Keratinocyte (primary cell): ENCODE results near the gene STIM1. TPM values are rescaled to one million over a fixed set of nuclear protein-coding genes. Genes with fewer than 3 reads are reported as not detected.

ENCODE experiments used
- DNase-seq: peaks from one replicate; pipeline ENCODE4 v3.0.0-alpha.2; 2011; ENCODE audit warnings: low read depth, missing footprints, low spot score
- FAIRE-seq: peaks from 2 replicates; lab custom pipeline; 2011; peaks lifted over from hg19 to GRCh38; lab: Jason Lieb, UNC
- H2AFZ ChIP-seq: 2 replicates; pipeline ENCODE4 v1.6.0; 2012; ENCODE audit warnings: low read length, control low read depth, inconsistent platforms; ENCODE audit not compliant: control insufficient read depth
- H3K27ac ChIP-seq: 2 replicates; pipeline ENCODE4 v1.5.1; 2011; ENCODE audit warnings: low read length; ENCODE audit not compliant: control insufficient read depth, insufficient read depth
- H3K27me3 ChIP-seq: 3 replicates; pipeline ENCODE4 v1.6.0; 2011; ENCODE audit warnings: low read length; ENCODE audit not compliant: control insufficient read depth, insufficient read depth; ENCODE audit errors: extremely low read depth
- H3K36me3 ChIP-seq, 2 experiments: 2 replicates in 1 of 2; 3 replicates in 1 of 2; pipeline ENCODE4 v1.5.1; 2011; ENCODE audit warnings: low read length in 2 of 2, mild to moderate bottlenecking in 1 of 2; ENCODE audit not compliant: control insufficient read depth in 2 of 2, insufficient read depth in 2 of 2; ENCODE audit errors: extremely low read depth in 1 of 2
- H3K4me1 ChIP-seq: 3 replicates; pipeline ENCODE4 v1.5.1; 2011; ENCODE audit warnings: low read length; ENCODE audit not compliant: control insufficient read depth, insufficient read depth; ENCODE audit errors: extremely low read depth
- H3K4me2 ChIP-seq: 3 replicates; pipeline ENCODE4 v1.6.0; 2011; ENCODE audit warnings: low read depth, low read length; ENCODE audit not compliant: control insufficient read depth, insufficient read depth; ENCODE audit errors: extremely low read depth
- H3K4me3 ChIP-seq, 3 experiments: fragments of 200-600 bp in 1 of 3; sonication (generic) in 1 of 3; 2 replicates in 2 of 3; 3 replicates in 1 of 3; pipeline ENCODE4 v1.5.1; 2011 to 2016; ENCODE audit warnings: low read length in 3 of 3, mild to moderate bottlenecking in 3 of 3, control low read depth in 2 of 3, inconsistent platforms in 1 of 3, low read depth in 1 of 3, mixed read lengths in 1 of 3, mixed run types in 1 of 3, moderate library complexity in 1 of 3; ENCODE audit not compliant: control insufficient read depth in 2 of 3, insufficient read depth in 2 of 3; ENCODE audit errors: extremely low read depth in 1 of 3
- H3K79me2 ChIP-seq: 2 replicates; pipeline ENCODE4 v1.6.0; 2012; ENCODE audit warnings: low read length; ENCODE audit not compliant: control insufficient read depth, insufficient read depth
- H3K9ac ChIP-seq: 3 replicates; pipeline ENCODE4 v1.6.0; 2011; ENCODE audit warnings: low read length; ENCODE audit not compliant: control insufficient read depth, insufficient read depth; ENCODE audit errors: extremely low read depth
- H3K9me1 ChIP-seq: 3 replicates; pipeline ENCODE4 v1.6.0; 2011; ENCODE audit warnings: low read length; ENCODE audit not compliant: control insufficient read depth, insufficient read depth; ENCODE audit errors: extremely low read depth
- H3K9me3 ChIP-seq: 2 replicates; pipeline ENCODE4 v1.5.1; 2012; ENCODE audit warnings: low read depth, low read length; ENCODE audit not compliant: control insufficient read depth
- H4K20me1 ChIP-seq: 3 replicates; pipeline ENCODE4 v1.6.0; 2011; ENCODE audit warnings: low read length; ENCODE audit not compliant: control insufficient read depth, insufficient read depth; ENCODE audit errors: extremely low read depth
- CTCF ChIP-seq, 3 experiments: IDR thresholded peaks in 1 of 3; conservative IDR thresholded peaks in 1 of 3; optimal IDR thresholded peaks in 1 of 3; 2 replicates in 2 of 3; 3 replicates in 1 of 3; pipeline versions ENCODE3 to v1.5.1; 2011; ENCODE audit warnings: low read length in 3 of 3, mild to moderate bottlenecking in 3 of 3, moderate library complexity in 2 of 3, control low read depth in 1 of 3, inconsistent platforms in 1 of 3; ENCODE audit not compliant: insufficient read depth in 2 of 3; ENCODE audit errors: extremely low read depth in 1 of 3
- EZH2 ChIP-seq: IDR thresholded peaks from one replicate; pipeline ENCODE4 v1.6.1; 2012; ENCODE audit warnings: inconsistent platforms, mild to moderate bottlenecking, low read length, moderate library complexity
- dilution Hi-C: fragments of 300-500 bp; cut with MboI; formaldehyde crosslinking; loops from one replicate; pipeline ENCODE4 v1.7.0; 2020; ENCODE audit warnings: low sequenced_read_pairs; ENCODE audit not compliant: extremely low pct_ligation_motif_present
- polyA plus RNA-seq, 5 experiments: library from polyadenylated mRNA; depleted of rRNA in 3 of 5; stranded (reverse) in 3 of 5; stranded (forward) in 1 of 5; unstranded in 1 of 5; fragments of >200 nt; gene quantifications; 1 replicate in 1 of 5; 2 replicates in 3 of 5; 3 replicates in 1 of 5; pipeline versions ENCODE4 v1.2.1 to v1.2.3, GENCODE V29; 2011 to 2012; ENCODE audit warnings: missing spikeins in 2 of 5, low read depth in 1 of 5, low replicate concordance in 1 of 5

Gene STIM1
- polyA plus RNA-seq, 1 donor (not counting 4 experiments of a cell fraction or from before 2014, with no cell fraction given): 23.7 TPM

DNA sequence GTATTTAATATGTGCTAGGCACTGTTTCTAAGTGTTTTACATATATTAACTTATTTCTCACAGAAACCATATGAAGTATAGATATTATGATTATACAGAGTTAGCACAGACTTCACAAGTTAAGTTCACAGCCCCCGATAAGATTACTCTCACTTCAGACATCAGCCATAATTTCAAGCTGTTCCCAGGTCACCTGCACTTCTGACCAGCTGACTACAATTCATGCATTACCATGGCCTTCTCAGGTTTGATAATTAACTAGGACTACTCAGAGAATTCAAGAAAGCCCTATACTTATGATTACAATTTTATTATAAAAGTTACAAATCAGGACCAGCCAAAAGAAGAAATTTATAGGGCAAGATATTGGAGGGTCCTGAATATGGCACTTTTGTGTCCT lies 170.9 kb downstream of the STIM1 start:
- no peak for FAIRE-seq
- dilution Hi-C loops: no loop called here
- no peak for DNase-seq
- no peaks in the 10 kb centered on the region for H3K27me3 ChIP-seq
- no peak overlapping the region for H3K9ac ChIP-seq
- no peaks in the 10 kb centered on the region for H3K9me3 ChIP-seq
- H3K4me3 ChIP-seq: no peak overlapping the region
- TF ChIP-seq EZH2 (no peak), CTCF (optimal IDR thresholded peaks at IDR 0.05 in 1 of 3, IDR thresholded peaks at IDR 0.05 in 1 of 3, conservative IDR thresholded peaks at IDR 0.05 in 1 of 3; ENCODE audit: extremely low read depth in 1 of 3, insufficient read depth in 2 of 3, low read length in 3 of 3) (no peak)
- no peaks in the 10 kb centered on the region for H3K79me2 ChIP-seq
- H2AFZ ChIP-seq: no peak overlapping the region
- peaks cover 3% of the 10 kb centered on the region for H3K4me1 ChIP-seq
- no peak overlapping the region for H3K4me2 ChIP-seq
- H4K20me1 ChIP-seq: no peaks in the 10 kb centered on the region
- no peaks in the 10 kb centered on the region for H3K9me1 ChIP-seq
- H3K27ac ChIP-seq: no peak overlapping the region
- peaks cover 0 to 1% of the 10 kb centered on the region in 2 experiments for H3K36me3 ChIP-seq

- H3K9me1 ChIP-seq: no peaks in the 10 kb centered on the region
- DNase-seq (no peak), FAIRE-seq (no peak)
- no peak overlapping the region for H3K4me2 ChIP-seq
- peaks cover 3% of the 10 kb centered on the region for H3K4me1 ChIP-seq
- H3K9ac ChIP-seq: no peak overlapping the region
- no peak overlapping the region for H3K27ac ChIP-seq
- H3K4me3 ChIP-seq: no peak overlapping the region
- no peaks in the 10 kb centered on the region for H4K20me1 ChIP-seq
- H3K79me2 ChIP-seq: no peaks in the 10 kb centered on the region
- dilution Hi-C loops: no loop called here
- no peak overlapping the region for H2AFZ ChIP-seq
- peaks cover 0 to 1% of the 10 kb centered on the region in 2 experiments for H3K36me3 ChIP-seq
- no peaks in the 10 kb centered on the region for H3K9me3 ChIP-seq
- no peaks in the 10 kb centered on the region for H3K27me3 ChIP-seq
- TF ChIP-seq CTCF (optimal IDR thresholded peaks at IDR 0.05 in 1 of 3, IDR thresholded peaks at IDR 0.05 in 1 of 3, conservative IDR thresholded peaks at IDR 0.05 in 1 of 3; ENCODE audit: extremely low read depth in 1 of 3, insufficient read depth in 2 of 3, low read length in 3 of 3) (no peak), EZH2 (no peak)
These were observed 172.3 kb downstream of the STIM1 start for GRCh38 chr11:4027746-4028145.
